ENCODE measurements around the gene SQOR. TPM values are rescaled to one million over a fixed set of nuclear protein-coding genes. Genes with fewer than 3 reads are reported as not detected.

The SQOR gene
- total RNA-seq, 6 experiments from 2014 or later = 34.2 to 77.7 (median 49.1) TPM

DNA sequence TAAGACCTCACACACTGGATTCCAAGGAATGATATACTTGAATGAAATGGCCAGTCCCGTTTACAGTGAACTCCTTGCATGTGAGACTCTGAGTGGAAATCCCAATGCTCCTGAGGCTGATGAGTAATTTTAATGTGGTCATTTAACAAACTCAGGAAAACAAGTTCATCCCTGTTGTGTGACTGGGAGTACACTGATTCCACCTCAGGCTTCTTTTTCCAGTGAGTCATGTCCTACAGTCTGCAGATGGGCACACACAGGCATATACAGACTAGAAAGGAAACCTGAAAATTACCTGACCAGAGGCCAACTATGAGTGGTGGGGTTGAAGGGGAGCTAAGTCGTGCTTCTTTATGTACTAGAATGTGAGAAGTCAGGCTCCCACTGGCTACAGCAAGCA lies 5.8 kb downstream of the SQOR start:
- intact Hi-C loops (cut with DNase I) = no loop called here
- no peak for DNase-seq
- Histone ChIP-seq H3K36me3 (no peaks in the 10 kb centered on the region), H3K27ac (peak overlapping the region; percentile 42 to 65 (median 49)), H3K27me3 (no peaks in the 10 kb centered on the region), H3K9me3 (no peaks in the 10 kb centered on the region), H3K4me3 (no peak overlapping the region), H3K4me1 (peaks cover 0 to 62% (median 20%) of the 10 kb centered on the region in 4 donors)
- TF ChIP-seq, protein P1, sequence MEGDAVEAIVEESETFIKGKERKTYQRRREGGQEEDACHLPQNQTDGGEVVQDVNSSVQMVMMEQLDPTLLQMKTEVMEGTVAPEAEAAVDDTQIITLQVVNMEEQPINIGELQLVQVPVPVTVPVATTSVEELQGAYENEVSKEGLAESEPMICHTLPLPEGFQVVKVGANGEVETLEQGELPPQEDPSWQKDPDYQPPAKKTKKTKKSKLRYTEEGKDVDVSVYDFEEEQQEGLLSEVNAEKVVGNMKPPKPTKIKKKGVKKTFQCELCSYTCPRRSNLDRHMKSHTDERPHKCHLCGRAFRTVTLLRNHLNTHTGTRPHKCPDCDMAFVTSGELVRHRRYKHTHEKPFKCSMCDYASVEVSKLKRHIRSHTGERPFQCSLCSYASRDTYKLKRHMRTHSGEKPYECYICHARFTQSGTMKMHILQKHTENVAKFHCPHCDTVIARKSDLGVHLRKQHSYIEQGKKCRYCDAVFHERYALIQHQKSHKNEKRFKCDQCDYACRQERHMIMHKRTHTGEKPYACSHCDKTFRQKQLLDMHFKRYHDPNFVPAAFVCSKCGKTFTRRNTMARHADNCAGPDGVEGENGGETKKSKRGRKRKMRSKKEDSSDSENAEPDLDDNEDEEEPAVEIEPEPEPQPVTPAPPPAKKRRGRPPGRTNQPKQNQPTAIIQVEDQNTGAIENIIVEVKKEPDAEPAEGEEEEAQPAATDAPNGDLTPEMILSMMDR (IDR thresholded peaks at IDR 0.05) = no peak
- no peak for TF ChIP-seq POLR2A (IDR thresholded peaks at IDR 0.05)
- peak in 1 of 4 donors; percentile 53 for ATAC-seq
- 30% methylated on average over 2 of the region's 2 CpGs for WGBS (ENCODE audit: insufficient coverage, low coverage, low lambda C conversion rate, missing lambda C conversion rate)

GRCh38 chr15:45641374-45641781 lies 6.5 kb downstream of the SQOR start:
- WGBS (ENCODE audit: insufficient coverage, low coverage, low lambda C conversion rate, missing lambda C conversion rate) = 0% methylated on average over 1 of the region's 1 CpG
- peak in 1 of 3 donors; percentile 64 for DNase-seq
- peak; percentile 71 for TF ChIP-seq POLR2A (IDR thresholded peaks at IDR 0.05)
- TF ChIP-seq, protein P1 (IDR thresholded peaks at IDR 0.05) = peak in 1 of 4 donors; percentile 6
- H3K4me1 ChIP-seq = peaks cover 0 to 54% (median 20%) of the 10 kb centered on the region in 4 donors
- H3K9me3 ChIP-seq = no peaks in the 10 kb centered on the region
- H3K27me3 ChIP-seq = no peaks in the 10 kb centered on the region
- no peak overlapping the region for H3K4me3 ChIP-seq
- peak overlapping the region; percentile 49 to 65 (median 58) for H3K27ac ChIP-seq
- ATAC-seq = peak; percentile 73 to 89 (median 85)
- H3K36me3 ChIP-seq = no peaks in the 10 kb centered on the region
- intact Hi-C loops (cut with DNase I) = no loop called here

DNA sequence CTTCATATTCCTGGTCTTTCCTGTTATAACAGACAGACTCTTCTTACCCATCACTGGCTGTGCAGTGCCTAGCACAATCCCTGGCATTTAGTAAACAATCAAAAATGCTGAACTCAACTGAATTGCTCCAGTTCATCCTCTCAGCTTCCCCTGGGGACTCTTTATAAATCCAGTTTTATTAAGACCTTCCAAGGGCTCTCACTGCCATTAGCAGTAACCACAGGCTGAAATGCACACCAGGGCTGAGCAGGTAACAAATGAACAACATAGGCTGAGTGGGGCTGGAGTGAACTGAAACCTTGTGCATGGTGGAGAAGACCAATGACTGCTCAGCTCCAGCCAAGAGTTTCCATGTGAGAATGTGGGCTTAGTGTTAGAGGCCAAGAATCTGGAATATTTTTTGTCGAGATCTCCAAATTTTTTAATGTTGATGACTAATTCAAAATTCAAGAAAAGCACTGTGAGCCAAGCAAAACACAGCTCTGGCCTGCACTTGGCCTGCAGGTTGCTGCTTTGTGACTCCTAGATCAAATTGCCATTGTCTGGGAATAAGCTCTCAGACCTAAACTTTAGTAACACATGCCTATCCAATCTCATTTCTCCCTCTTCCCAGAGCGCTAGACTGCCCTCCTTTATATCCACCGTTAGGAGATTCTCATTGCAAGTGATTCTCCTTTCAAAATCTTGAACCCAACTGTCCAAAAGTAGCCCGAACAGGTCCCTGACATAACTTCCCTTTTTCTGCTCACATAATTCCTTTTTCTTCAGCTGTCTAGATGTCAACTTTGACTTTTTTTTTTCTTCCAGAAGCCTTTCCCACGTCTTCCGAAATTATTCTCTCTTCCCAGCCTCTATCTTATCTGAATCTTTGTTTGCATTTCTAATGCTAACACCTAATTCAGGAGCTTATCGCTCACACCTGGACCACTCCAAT lies 7.4 kb downstream of the SQOR start:
- DNase-seq = no peak
- Histone ChIP-seq H3K4me1 (peaks cover 0 to 45% (median 15%) of the 10 kb centered on the region in 4 donors), H3K27ac (peak overlapping the region; percentile 17 to 65 (median 58)), H3K36me3 (no peaks in the 10 kb centered on the region), H3K27me3 (no peaks in the 10 kb centered on the region), H3K4me3 (no peak overlapping the region), H3K9me3 (no peaks in the 10 kb centered on the region)
- 38% methylated on average over 7 of the region's 7 CpGs for WGBS (ENCODE audit: insufficient coverage, low coverage, low lambda C conversion rate, missing lambda C conversion rate)
- intact Hi-C loops (cut with DNase I) = no loop called here
- ATAC-seq = peak in 2 of 4 donors; percentile 1 to 2
- TF ChIP-seq, protein P1 (IDR thresholded peaks at IDR 0.05) = no peak
- TF ChIP-seq POLR2A (IDR thresholded peaks at IDR 0.05) = no peak

DNA sequence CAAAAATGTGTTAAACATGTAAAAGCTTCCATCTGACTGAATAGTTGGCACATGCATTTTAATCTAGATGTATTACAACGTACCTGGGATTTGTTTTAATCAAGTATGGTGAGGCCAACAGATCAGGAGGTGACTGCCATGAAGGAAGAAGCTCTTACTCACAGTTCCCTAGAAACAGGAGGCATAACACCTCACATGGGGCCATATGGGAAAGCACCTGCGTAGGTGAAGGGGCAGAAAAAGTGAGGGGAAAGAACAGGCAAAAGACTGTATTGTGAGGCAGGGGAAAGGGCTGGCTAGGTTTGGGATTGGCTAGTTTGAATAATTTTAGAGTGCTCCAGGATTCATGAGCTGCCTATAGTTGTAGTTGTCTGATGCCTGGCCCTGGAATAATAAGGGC lies 9.6 kb downstream of the SQOR start:
- TF ChIP-seq, protein P1 (IDR thresholded peaks at IDR 0.05) = no peak
- no peak for TF ChIP-seq POLR2A (IDR thresholded peaks at IDR 0.05)
- ATAC-seq (no peak), DNase-seq (no peak)
- no peak overlapping the region for H3K27ac ChIP-seq
- intact Hi-C loops (cut with DNase I) = no loop called here
- no peak overlapping the region for H3K4me3 ChIP-seq
- H3K9me3 ChIP-seq = no peaks in the 10 kb centered on the region
- H3K36me3 ChIP-seq = no peaks in the 10 kb centered on the region
- WGBS (ENCODE audit: insufficient coverage, low coverage, low lambda C conversion rate, missing lambda C conversion rate) = 45% methylated on average over 2 of the region's 2 CpGs
- H3K4me1 ChIP-seq = peaks cover 0 to 59% (median 24%) of the 10 kb centered on the region in 4 donors
- no peaks in the 10 kb centered on the region for H3K27me3 ChIP-seq

All from right lobe of liver (tissue), 6 donors.